Measurements from ENCODE around the gene GOPC.

Gene GOPC

GRCh38 chr6:117595099-117595923 lies 7.0 kb downstream of the GOPC start:
- DNase-seq (ENCODE audit: low read depth): no peak

- no peak for DNase-seq (ENCODE audit: low read depth)
These were observed 9.1 kb downstream of the GOPC start for GRCh38 chr6:117592983-117593759.

GRCh38 chr6:117591405-117591804 lies 10.9 kb downstream of the GOPC start:
- peak; percentile 57 for DNase-seq (ENCODE audit: low read depth)

- DNase-seq (ENCODE audit: low read depth): no peak
These were observed 11.9 kb downstream of the GOPC start for GRCh38 chr6:117590447-117590846.

GRCh38 chr6:117585647-117586046 lies 16.7 kb downstream of the GOPC start:
- no peak for DNase-seq (ENCODE audit: low read depth)

- no peak for DNase-seq (ENCODE audit: low read depth)
These were observed 28.1 kb downstream of the GOPC start for GRCh38 chr6:117574198-117574597.

GRCh38 chr6:117573006-117573680 lies 29.2 kb downstream of the GOPC start:
- no peak for DNase-seq (ENCODE audit: low read depth)

- DNase-seq (ENCODE audit: low read depth): no peak
These were observed 33.4 kb downstream of the GOPC start for GRCh38 chr6:117568831-117569410.

GRCh38 chr6:117568247-117568646 lies 34.1 kb downstream of the GOPC start:
- DNase-seq (ENCODE audit: low read depth): no peak

GRCh38 chr6:117564681-117565080 lies 37.6 kb downstream of the GOPC start:
- DNase-seq (ENCODE audit: low read depth): no peak

- DNase-seq (ENCODE audit: low read depth): peak; percentile 28
These were observed 41.2 kb downstream of the GOPC start for GRCh38 chr6:117561128-117561527.

- no peak for DNase-seq (ENCODE audit: low read depth)
These were observed 43.0 kb downstream of the GOPC start for GRCh38 chr6:117559299-117559698.

- DNase-seq (ENCODE audit: low read depth): no peak
These were observed 43.5 kb downstream of the GOPC start for GRCh38 chr6:117558818-117559217.

GRCh38 chr6:117557951-117558350 lies 44.4 kb downstream of the GOPC start:
- no peak for DNase-seq (ENCODE audit: low read depth)

- no peak for DNase-seq (ENCODE audit: low read depth)
These were observed 46.3 kb downstream of the GOPC start for GRCh38 chr6:117555882-117556498.

GRCh38 chr6:117555262-117555849 lies 47.0 kb downstream of the GOPC start:
- DNase-seq (ENCODE audit: low read depth): no peak

GRCh38 chr6:117553142-117553541 lies 49.2 kb downstream of the GOPC start:
- no peak for DNase-seq (ENCODE audit: low read depth)

- DNase-seq (ENCODE audit: low read depth): peak; percentile 51
These were observed 49.7 kb downstream of the GOPC start for GRCh38 chr6:117552618-117553017.

GRCh38 chr6:117550618-117551242 lies 51.6 kb downstream of the GOPC start:
- no peak for DNase-seq (ENCODE audit: low read depth)

- DNase-seq (ENCODE audit: low read depth): no peak
These were observed 52.2 kb downstream of the GOPC start for GRCh38 chr6:117550078-117550600.

GRCh38 chr6:117549611-117550010 lies 52.7 kb downstream of the GOPC start:
- DNase-seq (ENCODE audit: low read depth): no peak

All from iris pigment epithelial cell (primary cell).